ENCODE measurements around the gene FNDC10.

GRCh38 chr1:1627829-1628753 is 28.2 kb upstream of the FNDC10 start:
- TF ChIP-seq, protein P1, sequence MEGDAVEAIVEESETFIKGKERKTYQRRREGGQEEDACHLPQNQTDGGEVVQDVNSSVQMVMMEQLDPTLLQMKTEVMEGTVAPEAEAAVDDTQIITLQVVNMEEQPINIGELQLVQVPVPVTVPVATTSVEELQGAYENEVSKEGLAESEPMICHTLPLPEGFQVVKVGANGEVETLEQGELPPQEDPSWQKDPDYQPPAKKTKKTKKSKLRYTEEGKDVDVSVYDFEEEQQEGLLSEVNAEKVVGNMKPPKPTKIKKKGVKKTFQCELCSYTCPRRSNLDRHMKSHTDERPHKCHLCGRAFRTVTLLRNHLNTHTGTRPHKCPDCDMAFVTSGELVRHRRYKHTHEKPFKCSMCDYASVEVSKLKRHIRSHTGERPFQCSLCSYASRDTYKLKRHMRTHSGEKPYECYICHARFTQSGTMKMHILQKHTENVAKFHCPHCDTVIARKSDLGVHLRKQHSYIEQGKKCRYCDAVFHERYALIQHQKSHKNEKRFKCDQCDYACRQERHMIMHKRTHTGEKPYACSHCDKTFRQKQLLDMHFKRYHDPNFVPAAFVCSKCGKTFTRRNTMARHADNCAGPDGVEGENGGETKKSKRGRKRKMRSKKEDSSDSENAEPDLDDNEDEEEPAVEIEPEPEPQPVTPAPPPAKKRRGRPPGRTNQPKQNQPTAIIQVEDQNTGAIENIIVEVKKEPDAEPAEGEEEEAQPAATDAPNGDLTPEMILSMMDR (IDR thresholded peaks at IDR 0.05): no peak
- TF ChIP-seq POLR2A (IDR thresholded peaks at IDR 0.05; ENCODE audit: low read depth) (no peak), EP300 (IDR thresholded peaks at IDR 0.05) (no peak)

Measured in esophagus muscularis mucosa (tissue), 4 donors.